Measurements from ENCODE around the gene TOR1AIP1.
"Not testable (repeated sequence)": the region's sequence is repeated elsewhere in the genome, so short reads cannot be mapped to it uniquely, and the experiment has no call there.

Gene TOR1AIP1

GRCh38 chr1:179882253-179883039, at the start of gene TOR1AIP1:
Gene TOR1AIP1, plus strand, starts transcription at chr1:179882285. Its CDS starts 218 bp downstream, at chr1:179882503.
- peak; percentile 42 for TF ChIP-seq CTCF (conservative IDR thresholded peaks at IDR 0.05; ENCODE audit: low read depth, low read length)
- peak within 1 kb of the TSS; percentile 84 for H3K4me3 ChIP-seq (ENCODE audit: low read length)
- peak; percentile 91 for DNase-seq (ENCODE audit: low read depth)

- H3K4me3 ChIP-seq (ENCODE audit: low read length) = not testable (repeated sequence)
Measured at GRCh38 chr1:179836686-179837445, 45.2 kb upstream of the TOR1AIP1 start.

GRCh38 chr1:179840107-179840506, 42.0 kb upstream of the TOR1AIP1 start:
- TF ChIP-seq CTCF (conservative IDR thresholded peaks at IDR 0.05; ENCODE audit: low read depth, low read length) = no peak

More at GRCh38 chr1:179836686-179837445, 45.2 kb upstream of the TOR1AIP1 start:
- DNase-seq (ENCODE audit: low read depth) = not testable (repeated sequence)

GRCh38 chr1:179848233-179848632, 33.9 kb upstream of the TOR1AIP1 start:
- H3K4me3 ChIP-seq (ENCODE audit: low read length) = no peak overlapping the region
- no peak for TF ChIP-seq CTCF (conservative IDR thresholded peaks at IDR 0.05; ENCODE audit: low read depth, low read length)
- DNase-seq (ENCODE audit: low read depth) = no peak

More at GRCh38 chr1:179840107-179840506, 42.0 kb upstream of the TOR1AIP1 start:
- H3K4me3 ChIP-seq (ENCODE audit: low read length) = no peak overlapping the region
- no peak for DNase-seq (ENCODE audit: low read depth)

- H3K4me3 ChIP-seq (ENCODE audit: low read length) = no peak overlapping the region
- TF ChIP-seq CTCF (conservative IDR thresholded peaks at IDR 0.05; ENCODE audit: low read depth, low read length) = no peak
- DNase-seq (ENCODE audit: low read depth) = no peak
Measured at GRCh38 chr1:179853102-179853501, 29.0 kb upstream of the TOR1AIP1 start.

- not testable (repeated sequence) for H3K4me3 ChIP-seq (ENCODE audit: low read length)
Measured at GRCh38 chr1:179855831-179856230, 26.3 kb upstream of the TOR1AIP1 start.

GRCh38 chr1:179856296-179856695, 25.8 kb upstream of the TOR1AIP1 start:
- no peak for DNase-seq (ENCODE audit: low read depth)

More at GRCh38 chr1:179855831-179856230, 26.3 kb upstream of the TOR1AIP1 start:
- DNase-seq (ENCODE audit: low read depth) = not testable (repeated sequence)

More at GRCh38 chr1:179856296-179856695, 25.8 kb upstream of the TOR1AIP1 start:
- TF ChIP-seq CTCF (conservative IDR thresholded peaks at IDR 0.05; ENCODE audit: low read depth, low read length) = no peak
- no peak overlapping the region for H3K4me3 ChIP-seq (ENCODE audit: low read length)

Data from retinal pigment epithelial cell (primary cell).